ENCODE data around the gene PCSK4.
A peak's percentile ranks its signal among the peaks of the same experiment; 100 is the strongest.
"Not testable (repeated sequence)": the region's sequence is repeated elsewhere in the genome, so short reads cannot be mapped to it uniquely, and the experiment has no call there.

The PCSK4 gene

GRCh38 chr19:1505012-1505411 lies 14.9 kb upstream of the PCSK4 start:
- no peak for DNase-seq (ENCODE audit: low read depth)

GRCh38 chr19:1503925-1504773 lies 14.0 kb upstream of the PCSK4 start:
- no peak for DNase-seq (ENCODE audit: low read depth)

GRCh38 chr19:1503089-1503924 lies 13.2 kb upstream of the PCSK4 start:
- DNase-seq (ENCODE audit: low read depth): peak; percentile 41

- DNase-seq (ENCODE audit: low read depth): no peak
These were observed 12.4 kb upstream of the PCSK4 start for GRCh38 chr19:1502433-1503088.

GRCh38 chr19:1501200-1501595 lies 11.0 kb upstream of the PCSK4 start:
- no peak for DNase-seq (ENCODE audit: low read depth)

GRCh38 chr19:1499231-1499630 lies 9.1 kb upstream of the PCSK4 start:
- DNase-seq (ENCODE audit: low read depth): not testable (repeated sequence)

- DNase-seq (ENCODE audit: low read depth): no peak
These were observed 7.6 kb upstream of the PCSK4 start for GRCh38 chr19:1497578-1498235.

GRCh38 chr19:1496714-1497577 lies 6.8 kb upstream of the PCSK4 start:
- DNase-seq (ENCODE audit: low read depth): no peak

- no peak for DNase-seq (ENCODE audit: low read depth)
These were observed 5.9 kb upstream of the PCSK4 start for GRCh38 chr19:1495799-1496713.

GRCh38 chr19:1495051-1495798 lies 5.1 kb upstream of the PCSK4 start:
- DNase-seq (ENCODE audit: low read depth): no peak

- DNase-seq (ENCODE audit: low read depth): no peak
These were observed 4.1 kb upstream of the PCSK4 start for GRCh38 chr19:1494115-1494815.

GRCh38 chr19:1492474-1493006 lies 2.4 kb upstream of the PCSK4 start:
- no peak for DNase-seq (ENCODE audit: low read depth)

GRCh38 chr19:1491849-1492170 lies 1.7 kb upstream of the PCSK4 start:
- no peak for DNase-seq (ENCODE audit: low read depth)

GRCh38 chr19:1491114-1491848 lies 1.1 kb upstream of the PCSK4 start, which contains the start of gene REEP6:
TSS of gene REEP6 (plus strand) at chr19:1491181. CDS start at chr19:1491270, 89 bp downstream.
- no peak for DNase-seq (ENCODE audit: low read depth)

- DNase-seq (ENCODE audit: low read depth): no peak
These were observed 463 bp downstream of the PCSK4 start for GRCh38 chr19:1489463-1490310.

- no peak for DNase-seq (ENCODE audit: low read depth)
These were observed 1.9 kb downstream of the PCSK4 start for GRCh38 chr19:1488282-1488601.

Data from activated gamma-delta T cell treated with anti-CD3 and anti-CD28 coated beads, Interleukin-2, amount 50 U/mL, for 16 hours (primary cell).